ENCODE measurements around the gene OSMR. TPM values are rescaled to one million over a fixed set of nuclear protein-coding genes. Genes with fewer than 3 reads are reported as not detected.

OSMR gene
- total and polyA plus RNA-seq, 2 of the 13 experiments (the other 11 are each of a cell fraction or from before 2014, with no cell fraction given): 21.3 to 86.5 TPM

- TF ChIP-seq IRF9 (CRISPR knock-in tag; IDR thresholded peaks at IDR 0.05; ENCODE audit: borderline replicate concordance) (0 out of 2 replicates have a peak, but pooled peaks have one; percentile 30), HDAC2 (CRISPR knock-in tag; IDR thresholded peaks at IDR 0.05) (peak; percentile 82), KDM3A (CRISPR knock-in tag; IDR thresholded peaks at IDR 0.05; ENCODE audit: low read depth) (0 out of 2 replicates have a peak, but pooled peaks have one; percentile 40), ZBED4 (CRISPR knock-in tag; IDR thresholded peaks at IDR 0.05; ENCODE audit: borderline replicate concordance) (0 out of 2 replicates have a peak, but pooled peaks have one; percentile 34), ZSCAN22 (CRISPR knock-in tag; IDR thresholded peaks at IDR 0.05) (no peak), ZBTB20 (CRISPR knock-in tag; IDR thresholded peaks at IDR 0.05; ENCODE audit: borderline replicate concordance, low read depth) (no peak), HNRNPK (IDR thresholded peaks at IDR 0.05; ENCODE audit: low read depth, low read length, poor library complexity, severe bottlenecking) (no peak), ELK4 (CRISPR knock-in tag; IDR thresholded peaks at IDR 0.05; ENCODE audit: borderline replicate concordance) (no peak), FOXK2 (IDR thresholded peaks at IDR 0.05) (no peak), HOXA7 (CRISPR knock-in tag; IDR thresholded peaks at IDR 0.05) (no peak), MEIS1 (CRISPR knock-in tag; IDR thresholded peaks at IDR 0.05; ENCODE audit: borderline replicate concordance) (peak; percentile 31; the same call in 1 of the 2 replicates), SKI (IDR thresholded peaks at IDR 0.05; ENCODE audit: partially characterized antibody) (peak; percentile 84), PITX1 (CRISPR knock-in tag; IDR thresholded peaks at IDR 0.05) (peak; percentile 91), ZNF10 (CRISPR knock-in tag; IDR thresholded peaks at IDR 0.05; ENCODE audit: borderline replicate concordance, low read depth) (no peak), HMG20A (CRISPR knock-in tag; IDR thresholded peaks at IDR 0.05; ENCODE audit: borderline replicate concordance) (peak; percentile 86; the same call in 1 of the 2 replicates), ZNF331 (CRISPR knock-in tag; IDR thresholded peaks at IDR 0.05) (peak; percentile 50; the same call in 1 of the 2 replicates), JUN (CRISPR knock-in tag; IDR thresholded peaks at IDR 0.05) (0 out of 2 replicates have a peak, but pooled peaks have one; percentile 39), ZNF207 (IDR thresholded peaks at IDR 0.05; ENCODE audit: borderline replicate concordance) (no peak), ZMAT5 (CRISPR knock-in tag; IDR thresholded peaks at IDR 0.05; ENCODE audit: borderline replicate concordance, low read depth) (no peak), ZNF574 (CRISPR knock-in tag; IDR thresholded peaks at IDR 0.05) (no peak)
Measured at GRCh38 chr5:38830521-38831051, 15.2 kb upstream of the OSMR start (continued).
